Spleen (tissue), 11 donors: Measurements from ENCODE around the gene MLLT10. TPM values are rescaled to one million over a fixed set of nuclear protein-coding genes. Genes with fewer than 3 reads are reported as not detected.
A peak's percentile ranks its signal among the peaks of the same experiment; 100 is the strongest.
"Not testable (repeated sequence)": the region's sequence is repeated elsewhere in the genome, so short reads cannot be mapped to it uniquely, and the experiment has no call there.

Source experiments
- DNase-seq: peaks from one replicate; pipeline ENCODE4 v3.0.0-alpha.2; 2020
- H3K27ac ChIP-seq, 8 donors: fragments of 200-600 bp; sonication (generic) in 7 of 8; 1 replicate in 4 of 8; 2 replicates in 4 of 8; pipeline versions ENCODE4 v1.5.0 to v1.8.0; 2016 to 2021; ENCODE audit warnings: inconsistent platforms in 4 of 8, mild to moderate bottlenecking in 4 of 8, moderate library complexity in 1 of 8
- H3K27me3 ChIP-seq, 7 donors: fragments of 200-600 bp; sonication (generic) in 6 of 7; replicated peaks in 1 of 7; 1 replicate in 4 of 7; 2 replicates in 3 of 7; pipeline versions ENCODE4 v1.5.0 to v1.8.0; 2016 to 2021; ENCODE audit warnings: inconsistent platforms in 3 of 7, mild to moderate bottlenecking in 1 of 7
- H3K36me3 ChIP-seq, 6 donors: fragments of 200-600 bp; sonication (generic) in 5 of 6; 1 replicate in 4 of 6; 2 replicates in 2 of 6; pipeline versions ENCODE4 v1.5.0 to v1.8.0; 2016 to 2021; ENCODE audit warnings: inconsistent platforms in 2 of 6
- H3K4me1 ChIP-seq, 6 donors: fragments of 200-600 bp; sonication (generic) in 5 of 6; 1 replicate in 3 of 6; 2 replicates in 3 of 6; pipeline versions ENCODE4 v1.5.0 to v1.8.0; 2016 to 2021; ENCODE audit warnings: inconsistent platforms in 3 of 6
- H3K4me3 ChIP-seq, 8 donors: fragments of 200-600 bp; sonication (generic) in 7 of 8; 1 replicate in 4 of 8; 2 replicates in 4 of 8; pipeline versions ENCODE4 v1.5.0 to v1.8.0; 2016 to 2021; ENCODE audit warnings: inconsistent platforms in 4 of 8, mild to moderate bottlenecking in 4 of 8, moderate library complexity in 2 of 8
- H3K9me3 ChIP-seq, 8 donors: fragments of 200-600 bp; sonication (generic) in 7 of 8; 1 replicate in 4 of 8; 2 replicates in 4 of 8; pipeline versions ENCODE4 v1.5.0 to v1.8.0; 2016 to 2021; ENCODE audit warnings: inconsistent platforms in 4 of 8
- CTCF ChIP-seq, 11 experiments: fragments of 200-600 bp in 7 of 11; fragments of 450-650 bp in 4 of 11; sonication (generic) in 4 of 11; IDR thresholded peaks in 8 of 11; conservative IDR thresholded peaks in 3 of 11; 1 replicate in 7 of 11; 2 replicates in 4 of 11; pipeline versions ENCODE4 v1.4.0 to v1.8.0; 2016 to 2021; ENCODE audit warnings: antibody characterized with exemption in 11 of 11, inconsistent platforms in 4 of 11, mild to moderate bottlenecking in 1 of 11
- POLR2A ChIP-seq, 3 donors: fragments of 450-650 bp; IDR thresholded peaks; one replicate each; pipeline ENCODE4 v1.5.1; 2017; ENCODE audit warnings: antibody characterized with exemption in 3 of 3, mild to moderate bottlenecking in 1 of 3
- POLR2AphosphoS5 ChIP-seq, 3 donors: sonication (generic); formaldehyde crosslinking; IDR thresholded peaks; one replicate each; pipeline ENCODE4 v1.5.1; 2017; ENCODE audit warnings: antibody characterized with exemption in 3 of 3
- WGBS, 5 donors: extraction: QIAGEN DNeasy Blood & Tissue Kit in 3 of 5; methylation state at CpG; one replicate each; pipeline versions ENCODE4 v1.1.5 to v1.1.7; 2013 to 2018; 5-methylcytosine and 5-hydroxymethylcytosine counted together
- intact Hi-C: fragments of 100-400 bp; cut with DNase I; formaldehyde crosslinking; loops from one replicate; pipeline ENCODE4 v1.15.0; 2023; ENCODE audit warnings: low total_unique reads
- polyA plus RNA-seq, 3 donors: library from polyadenylated mRNA; stranded (reverse); fragments of 200-250 nt; gene quantifications; one replicate each; pipeline ENCODE4 v1.2.1, GENCODE V29; 2013
- total RNA-seq, 7 donors: library from RNA; depleted of rRNA in 3 of 7; stranded (reverse); fragments of >200 nt in 3 of 7; fragmentation: NEBNext Ultra II Directional in 4 of 7; extraction: Animal tissue kit (Norgen Biotek cat#: 25700) in 4 of 7; gene quantifications; one replicate each; pipeline versions ENCODE4 v1.1.0 to v1.2.1, GENCODE V29; 2016 to 2021
- donor health status: healthy with polysubstance abuse.
- donor health status: DM: no; HTN: no; CAD: no; lungs with moderate emphysema.
- donor health status: DM: no; HTN: no; CAD: no.
- donor health status: Bipolar disorder and iron deficiency.
- donor health status: healthy.
- donor health status: DM: no; HTN: no; CAD: no.
- donor health status: DM: yes; HTN: yes; CAD: no.

MLLT10 gene
- total and polyA plus RNA-seq, 10 donors: 9.5 to 58.1 (median 43.0) TPM

GRCh38 chr10:21547246-21547645 is 13.2 kb downstream of the MLLT10 start:
- intact Hi-C loops: no loop called here
- Histone ChIP-seq H3K4me3 (no peak overlapping the region), H3K9me3 (no peaks in the 10 kb centered on the region), H3K4me1 (peaks cover 0 to 7% (median 0%) of the 10 kb centered on the region in 6 donors), H3K27ac (no peak overlapping the region), H3K27me3 (no peaks in the 10 kb centered on the region), H3K36me3 (peaks cover 2 to 96% (median 66%) of the 10 kb centered on the region in 6 donors)
- no peak for TF ChIP-seq POLR2AphosphoS5 (IDR thresholded peaks at IDR 0.05)
- no peak for TF ChIP-seq CTCF (IDR thresholded peaks at IDR 0.05 in 8 of 11, conservative IDR thresholded peaks at IDR 0.05 in 3 of 11)
- TF ChIP-seq POLR2A (IDR thresholded peaks at IDR 0.05): no peak
- 86 to 98% (median 95%) methylated on average over 6 of the region's 6 CpGs for WGBS, 5 donors
- DNase-seq: no peak

- no peak for DNase-seq
- no peak for TF ChIP-seq POLR2AphosphoS5 (IDR thresholded peaks at IDR 0.05)
- Histone ChIP-seq H3K4me1 (peaks cover 0 to 13% (median 5%) of the 10 kb centered on the region in 6 donors), H3K36me3 (peaks cover 0 to 96% (median 56%) of the 10 kb centered on the region in 6 donors), H3K4me3 (no peak overlapping the region), H3K27me3 (no peaks in the 10 kb centered on the region), H3K9me3 (no peaks in the 10 kb centered on the region), H3K27ac (no peak overlapping the region)
- intact Hi-C loops: no loop called here
- 85 to 92% (median 91%) methylated on average over 8 of the region's 8 CpGs for WGBS, 5 donors
These were observed 18.6 kb downstream of the MLLT10 start for GRCh38 chr10:21552638-21553037.

- peaks cover 0 to 18% (median 6%) of the 10 kb centered on the region in 6 donors for H3K4me1 ChIP-seq
- no peak for DNase-seq
- no peak overlapping the region for H3K27ac ChIP-seq
- TF ChIP-seq CTCF (IDR thresholded peaks at IDR 0.05 in 8 of 11, conservative IDR thresholded peaks at IDR 0.05 in 3 of 11): no peak
- TF ChIP-seq POLR2AphosphoS5 (IDR thresholded peaks at IDR 0.05): no peak
- TF ChIP-seq POLR2A (IDR thresholded peaks at IDR 0.05): no peak
- no peaks in the 10 kb centered on the region for H3K9me3 ChIP-seq
- no peaks in the 10 kb centered on the region for H3K27me3 ChIP-seq
- H3K4me3 ChIP-seq: no peak overlapping the region
- H3K36me3 ChIP-seq: peaks cover 0 to 100% (median 52%) of the 10 kb centered on the region in 6 donors
- intact Hi-C loops: no loop called here
- 87 to 90% (median 88%) methylated on average over 8 of the region's 8 CpGs for WGBS, 5 donors
These were observed 22.5 kb downstream of the MLLT10 start for GRCh38 chr10:21556527-21556926.

- H3K27ac ChIP-seq, H3K27me3 ChIP-seq, intact Hi-C loops, H3K4me3 ChIP-seq, H3K9me3 ChIP-seq: not testable (repeated sequence)
- Histone ChIP-seq H3K4me1 (peaks cover 0 to 27% (median 11%) of the 10 kb centered on the region in 6 donors), H3K36me3 (peaks cover 0 to 90% (median 38%) of the 10 kb centered on the region in 6 donors)
- 92 to 99% (median 94%) methylated on average over 7 of the region's 7 CpGs for WGBS, 5 donors
- DNase-seq: peak; percentile 32
These were observed 25.0 kb downstream of the MLLT10 start for GRCh38 chr10:21558984-21559383.

- TF ChIP-seq POLR2AphosphoS5 (IDR thresholded peaks at IDR 0.05): no peak
- no peak for TF ChIP-seq POLR2A (IDR thresholded peaks at IDR 0.05)
- TF ChIP-seq CTCF (IDR thresholded peaks at IDR 0.05 in 8 of 11, conservative IDR thresholded peaks at IDR 0.05 in 3 of 11): no peak
- Histone ChIP-seq H3K27me3 (no peaks in the 10 kb centered on the region), H3K4me1 (peaks cover 0 to 41% (median 16%) of the 10 kb centered on the region in 6 donors), H3K36me3 (peaks cover 0 to 49% (median 2%) of the 10 kb centered on the region in 6 donors), H3K4me3 (no peak overlapping the region), H3K27ac (no peak overlapping the region), H3K9me3 (no peaks in the 10 kb centered on the region)
- intact Hi-C loops: no loop called here
- DNase-seq: no peak
- WGBS, 5 donors: 65 to 85% (median 84%) methylated on average over 3 of the region's 3 CpGs
These were observed 36.9 kb downstream of the MLLT10 start for GRCh38 chr10:21570761-21571521.
